CMK (cell line): Measurements from ENCODE around the gene FANCC.
A peak's percentile ranks its signal among the peaks of the same experiment; 100 is the strongest.

Experiments
- DNase-seq: peaks from one replicate; pipeline ENCODE4 v3.0.0-alpha.2; 2010; ENCODE audit warnings: low read depth

The FANCC gene, protein sequence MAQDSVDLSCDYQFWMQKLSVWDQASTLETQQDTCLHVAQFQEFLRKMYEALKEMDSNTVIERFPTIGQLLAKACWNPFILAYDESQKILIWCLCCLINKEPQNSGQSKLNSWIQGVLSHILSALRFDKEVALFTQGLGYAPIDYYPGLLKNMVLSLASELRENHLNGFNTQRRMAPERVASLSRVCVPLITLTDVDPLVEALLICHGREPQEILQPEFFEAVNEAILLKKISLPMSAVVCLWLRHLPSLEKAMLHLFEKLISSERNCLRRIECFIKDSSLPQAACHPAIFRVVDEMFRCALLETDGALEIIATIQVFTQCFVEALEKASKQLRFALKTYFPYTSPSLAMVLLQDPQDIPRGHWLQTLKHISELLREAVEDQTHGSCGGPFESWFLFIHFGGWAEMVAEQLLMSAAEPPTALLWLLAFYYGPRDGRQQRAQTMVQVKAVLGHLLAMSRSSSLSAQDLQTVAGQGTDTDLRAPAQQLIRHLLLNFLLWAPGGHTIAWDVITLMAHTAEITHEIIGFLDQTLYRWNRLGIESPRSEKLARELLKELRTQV

DNA sequence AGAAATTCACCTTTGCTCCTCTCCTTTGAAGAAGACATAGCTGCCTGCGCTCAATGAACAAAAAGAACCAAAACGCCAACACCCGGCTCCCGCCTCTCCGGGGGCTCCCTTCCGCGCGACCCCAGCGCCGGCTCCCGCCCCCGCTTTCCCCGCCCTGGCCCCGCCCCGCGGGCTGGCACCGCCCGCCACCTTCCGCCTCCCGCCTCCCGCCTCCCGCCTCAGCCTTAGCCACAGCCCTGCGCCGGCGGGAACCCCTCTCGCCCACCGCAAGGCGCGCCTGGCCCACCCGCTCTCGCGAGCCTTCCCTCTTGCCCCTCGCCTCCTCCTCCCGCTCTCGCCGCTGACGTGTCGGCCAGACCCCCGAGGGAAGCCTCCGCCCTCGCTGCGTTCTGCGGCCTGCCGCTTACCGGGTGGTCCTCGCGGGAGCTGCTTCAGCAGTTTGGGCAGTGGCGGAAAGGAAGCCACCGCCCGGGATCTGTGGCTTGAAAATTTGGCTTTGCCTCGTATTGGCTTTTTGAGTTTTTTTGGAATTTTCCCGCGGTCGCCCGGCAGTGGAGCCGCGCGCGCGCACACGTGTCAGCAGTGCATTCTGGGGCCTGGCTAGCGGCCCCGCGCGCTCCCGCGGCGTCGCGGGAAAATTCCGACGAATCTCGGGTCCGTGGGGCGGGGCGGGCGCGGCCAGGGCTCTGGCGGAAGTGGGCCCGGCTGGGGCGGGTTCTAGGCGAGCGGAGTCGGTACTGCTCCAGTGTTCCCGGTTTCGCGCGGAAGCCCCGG is at the start of gene FANCC:
FANCC (minus strand) TSS at position 591 of the 774 bp plus-strand sequence. CDS start 68,418 bp downstream, outside the sequence.
- peak; percentile 85 for DNase-seq

DNA sequence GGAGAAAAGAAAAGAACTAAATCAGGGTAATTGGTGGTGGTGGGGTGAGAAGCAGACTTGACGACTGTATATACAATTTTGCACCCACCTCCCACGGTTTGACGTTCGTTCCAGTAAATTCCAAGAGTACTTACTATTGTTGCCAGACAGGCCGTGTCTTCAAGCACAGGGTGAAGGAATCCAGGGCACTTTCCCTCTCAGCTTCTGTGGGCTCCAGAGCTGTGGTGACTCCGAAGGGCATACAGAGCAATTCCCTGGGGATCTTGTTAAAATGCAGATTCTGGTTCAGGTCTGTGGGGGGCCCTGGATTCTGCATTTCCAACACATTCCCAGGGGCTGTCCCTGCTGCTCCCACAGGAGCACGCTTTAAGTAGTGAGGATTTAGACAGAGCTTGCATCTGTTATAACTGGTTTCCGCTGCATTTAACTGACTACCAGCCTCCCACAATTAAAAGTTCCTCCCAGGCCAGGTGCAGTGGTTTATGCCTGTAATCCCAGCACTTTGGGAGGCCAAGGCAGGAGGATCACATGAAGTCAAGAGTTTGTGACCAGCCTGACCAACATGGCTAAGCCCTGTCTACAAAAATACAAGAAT is 49.3 kb upstream of the FANCC start:
- no peak for DNase-seq

DNA sequence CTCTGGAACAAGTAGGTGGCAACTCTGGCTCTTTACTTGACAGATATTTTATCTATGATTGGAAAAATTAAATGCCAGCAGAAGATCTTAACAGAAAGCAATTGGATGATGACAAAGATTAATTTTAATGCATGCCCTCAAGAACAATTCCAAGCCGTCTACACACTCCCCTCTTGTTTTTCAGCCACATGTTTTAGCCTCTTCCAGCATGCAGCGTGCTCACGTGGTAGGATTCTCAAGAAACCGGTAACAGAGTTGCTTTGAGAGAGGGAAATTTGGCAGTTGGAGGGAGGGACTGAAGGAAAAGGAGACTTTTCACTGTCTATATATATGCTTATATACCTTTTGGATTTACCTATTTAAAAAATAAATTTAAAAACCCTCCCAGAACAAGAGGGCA is 48.3 kb upstream of the FANCC start:
- no peak for DNase-seq

DNA sequence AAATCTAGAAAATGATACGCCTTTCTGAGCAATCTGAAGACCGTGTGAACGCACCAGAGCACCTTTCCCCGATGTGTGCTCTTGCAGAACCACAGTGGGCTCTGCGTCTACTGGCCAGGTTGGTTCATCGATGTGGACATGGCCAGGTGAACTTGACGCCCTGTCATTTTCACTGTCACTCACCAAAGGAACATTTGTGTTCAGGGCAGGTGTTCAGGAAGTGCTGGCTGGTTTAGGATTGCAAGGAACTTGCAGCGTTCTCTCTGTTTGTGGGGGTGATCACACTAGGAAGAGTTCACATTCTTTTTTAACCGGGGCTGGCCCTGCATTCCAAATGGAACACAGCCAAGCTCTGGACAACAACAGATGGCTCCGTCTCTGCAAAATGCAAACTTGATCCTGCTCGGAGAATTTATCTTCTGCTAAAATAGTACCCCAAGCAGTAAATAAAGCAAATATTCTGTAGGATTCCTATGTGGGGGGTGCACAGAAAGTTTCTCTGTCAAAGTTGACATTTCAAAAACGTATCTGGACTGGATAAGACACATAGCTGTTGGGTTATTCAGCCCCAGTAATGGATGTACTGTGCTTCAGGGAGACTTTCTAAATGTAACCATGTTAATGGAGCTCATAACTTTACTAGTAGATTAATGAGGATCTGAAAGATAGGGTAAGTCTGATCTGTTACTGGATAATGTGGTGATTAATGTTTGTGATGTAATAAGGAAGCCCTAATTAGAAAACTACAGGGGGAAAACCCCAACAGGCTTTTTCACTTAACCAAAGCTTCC is 45.7 kb upstream of the FANCC start:
- no peak for DNase-seq

DNA sequence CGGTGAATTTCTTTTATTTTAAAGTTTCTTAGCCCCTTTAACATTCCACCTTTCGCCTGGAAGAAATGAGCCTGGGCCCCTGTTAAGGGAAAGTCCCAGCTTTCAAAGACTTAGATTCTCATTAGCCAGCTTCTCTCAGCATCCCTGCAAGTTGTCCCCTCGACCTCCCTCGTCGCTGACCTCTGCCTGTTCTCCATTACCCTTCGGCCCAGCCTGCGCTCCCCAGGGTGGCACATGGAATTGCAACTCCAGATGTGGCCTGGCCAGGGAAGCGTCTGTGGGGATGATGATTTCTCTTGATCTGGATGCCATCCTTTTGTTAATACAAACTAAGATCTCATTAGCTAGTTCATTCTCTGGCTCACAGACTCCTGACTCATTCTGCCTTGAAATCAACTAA is 43.4 kb upstream of the FANCC start:
- DNase-seq, result no peak

DNA sequence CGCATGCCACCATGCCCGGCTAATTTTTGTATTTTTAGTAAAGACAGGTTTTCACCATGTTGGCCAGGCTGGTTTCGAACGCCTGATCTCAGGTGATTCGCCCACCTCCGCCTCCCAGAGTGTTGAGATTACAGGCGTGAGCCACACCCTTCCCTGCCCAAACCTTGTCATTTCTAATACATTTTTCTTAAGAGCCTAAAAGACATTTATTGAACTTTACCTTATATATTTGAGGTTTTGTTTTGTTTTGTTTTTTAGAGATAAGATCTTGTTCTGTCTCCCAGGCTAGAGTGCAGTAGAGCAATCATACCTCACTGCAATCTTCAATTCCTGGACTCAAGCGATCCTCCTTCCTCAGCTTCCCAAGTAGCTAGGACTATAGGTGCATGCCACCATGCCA is 39.8 kb upstream of the FANCC start:
- DNase-seq, result no peak

DNA sequence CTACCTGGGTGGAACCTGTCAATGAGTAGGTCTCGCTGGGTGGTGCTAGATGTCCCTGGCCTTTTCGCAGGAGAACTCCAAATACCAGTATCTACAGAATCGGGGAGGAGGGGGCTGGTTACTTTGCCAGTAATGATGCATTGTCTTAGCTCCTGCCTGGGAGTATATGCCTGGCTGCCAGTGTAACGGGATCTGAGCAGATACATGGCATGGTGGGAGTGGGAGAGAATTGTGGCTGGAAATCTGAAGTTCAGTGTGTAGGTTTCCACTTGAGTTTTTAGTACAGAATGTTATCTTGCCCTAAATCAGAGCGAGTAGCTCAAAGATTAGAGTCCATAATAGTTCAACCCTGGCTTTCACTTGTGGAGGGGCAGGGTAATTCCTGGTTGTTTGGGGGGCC is 38.0 kb upstream of the FANCC start:
- DNase-seq, result no peak

DNA sequence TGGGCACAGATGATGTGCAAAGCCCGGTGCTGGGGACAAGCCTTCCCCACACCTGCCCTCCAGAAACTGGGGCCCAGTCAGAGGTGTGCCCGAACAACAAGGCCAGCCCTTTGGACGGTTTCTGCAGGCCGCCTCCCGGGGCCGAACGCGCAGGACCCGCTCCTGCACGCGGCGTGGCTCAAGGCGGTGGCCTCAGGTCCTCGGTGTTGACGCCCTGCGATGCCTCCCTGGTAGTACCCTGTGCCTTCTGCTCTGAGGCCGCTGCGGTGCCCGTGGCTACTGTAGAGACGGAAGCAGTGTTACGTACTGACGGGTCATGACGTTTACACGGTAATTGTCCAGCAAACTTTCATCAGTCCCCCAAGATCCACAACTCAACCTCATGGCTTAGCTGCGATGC is 33.5 kb upstream of the FANCC start:
- no peak for DNase-seq

DNA sequence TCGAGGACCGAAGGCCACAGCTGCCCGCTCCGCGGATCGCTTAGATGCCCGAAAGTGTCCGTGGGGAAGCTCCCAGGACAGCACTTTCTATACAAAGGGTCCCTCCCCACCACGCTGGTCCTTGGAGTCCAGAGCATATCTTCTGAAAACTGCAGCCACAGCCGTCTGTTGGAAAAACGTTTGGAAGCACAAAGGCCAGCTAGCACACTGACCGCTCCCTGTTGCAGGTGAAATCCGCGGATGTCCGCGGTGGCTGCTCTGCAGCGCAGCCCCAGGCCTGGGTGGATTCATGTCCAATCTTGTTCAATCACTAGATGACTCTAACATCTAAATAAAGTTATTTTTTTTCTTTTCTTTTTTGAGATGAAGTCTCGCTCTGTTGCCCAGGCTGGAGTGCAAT is 32.8 kb upstream of the FANCC start:
- no peak for DNase-seq

DNA sequence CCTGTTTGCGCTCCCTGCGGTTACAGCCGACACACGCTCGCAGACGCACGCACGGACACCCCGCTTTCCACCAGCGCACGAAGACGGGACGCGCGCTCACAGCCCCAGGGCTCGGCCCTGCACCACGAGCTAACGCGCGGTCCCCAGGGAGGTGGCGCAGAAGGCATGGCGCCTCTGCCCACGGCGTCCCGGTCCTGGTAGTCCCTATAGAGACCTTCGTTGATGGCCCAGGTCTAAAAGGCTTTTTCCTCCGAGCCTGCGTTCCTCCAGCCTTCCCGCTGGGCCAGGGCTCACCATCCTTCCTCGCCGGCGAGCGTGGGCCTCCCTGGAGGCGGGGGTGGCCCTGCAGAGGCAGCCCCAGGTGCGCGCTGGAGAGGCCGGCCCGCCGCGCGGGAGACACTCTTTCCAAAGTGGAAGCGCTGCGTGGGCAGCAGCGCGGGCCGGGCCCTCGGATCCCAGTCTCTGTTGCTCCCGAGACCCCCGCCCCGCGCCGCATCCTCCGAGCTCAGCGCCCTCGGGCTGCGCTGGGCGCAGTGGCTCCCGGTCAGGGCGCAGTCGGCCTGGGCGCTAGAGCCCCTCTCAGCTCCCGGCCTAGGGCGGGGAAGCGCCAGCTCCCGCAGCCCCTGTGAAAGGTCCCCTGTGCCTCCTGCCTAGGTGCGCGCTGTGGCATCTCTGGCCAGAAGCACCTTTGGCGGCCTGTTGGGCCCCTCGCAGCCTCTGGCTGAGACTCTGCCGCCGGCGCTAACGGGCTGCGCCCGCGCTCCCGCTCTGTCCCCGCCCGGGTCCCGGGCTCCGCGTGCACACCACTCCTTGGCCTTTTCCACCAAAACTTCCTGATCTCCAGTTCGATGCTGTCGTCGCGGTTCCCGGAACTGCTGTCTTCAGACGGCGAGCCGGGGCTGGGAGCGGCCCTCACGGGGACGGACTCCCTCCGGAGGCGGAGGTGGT is 31.9 kb upstream of the FANCC start:
- DNase-seq, result no peak

DNA sequence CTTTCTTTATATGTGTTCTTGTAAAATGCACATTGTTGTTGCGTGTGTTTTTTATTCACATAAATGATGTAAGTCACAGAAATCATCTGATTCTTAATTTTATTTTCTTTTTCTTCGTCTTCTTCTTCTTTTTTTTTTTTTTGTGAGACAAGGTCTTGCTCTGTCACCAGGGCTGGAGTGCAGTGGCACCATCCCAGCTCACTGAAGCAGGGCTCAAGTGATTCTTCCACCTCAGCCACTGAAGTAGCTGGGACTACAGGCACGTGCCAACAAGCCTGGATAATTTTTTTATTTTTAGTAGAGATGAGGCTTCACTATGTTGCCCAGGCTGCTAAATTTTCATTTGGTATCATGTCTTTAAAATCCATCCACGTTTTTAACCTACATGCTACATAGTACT is 28.5 kb upstream of the FANCC start:
- no peak for DNase-seq

DNA sequence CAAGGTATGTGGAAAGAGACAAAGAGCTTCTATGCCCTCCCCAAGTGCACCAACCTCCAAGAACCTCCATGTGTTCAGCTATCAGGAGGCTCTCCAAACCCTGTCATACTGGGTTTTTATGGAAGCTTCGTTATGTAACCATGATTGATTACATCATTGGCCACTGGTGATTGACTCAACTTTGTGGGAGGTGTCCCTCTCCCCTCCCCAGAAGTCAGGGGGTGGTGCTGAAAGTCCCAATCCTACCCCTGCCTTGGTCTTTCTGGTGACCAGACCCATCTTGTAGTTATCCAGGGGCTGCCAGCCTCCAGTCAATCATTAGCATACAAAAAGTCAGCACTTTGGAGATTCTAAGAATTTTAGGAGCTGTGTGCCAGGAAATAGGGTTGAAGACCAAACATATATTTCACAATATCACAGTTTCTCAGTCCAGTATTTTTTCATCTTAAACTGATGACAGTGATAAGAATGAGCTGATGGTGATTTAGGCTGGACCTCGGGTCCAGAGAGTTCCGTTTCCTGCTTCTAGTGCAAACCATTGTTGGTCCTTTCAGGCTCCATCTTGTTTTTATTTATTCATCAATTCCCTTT is 27.3 kb upstream of the FANCC start:
- no peak for DNase-seq

DNA sequence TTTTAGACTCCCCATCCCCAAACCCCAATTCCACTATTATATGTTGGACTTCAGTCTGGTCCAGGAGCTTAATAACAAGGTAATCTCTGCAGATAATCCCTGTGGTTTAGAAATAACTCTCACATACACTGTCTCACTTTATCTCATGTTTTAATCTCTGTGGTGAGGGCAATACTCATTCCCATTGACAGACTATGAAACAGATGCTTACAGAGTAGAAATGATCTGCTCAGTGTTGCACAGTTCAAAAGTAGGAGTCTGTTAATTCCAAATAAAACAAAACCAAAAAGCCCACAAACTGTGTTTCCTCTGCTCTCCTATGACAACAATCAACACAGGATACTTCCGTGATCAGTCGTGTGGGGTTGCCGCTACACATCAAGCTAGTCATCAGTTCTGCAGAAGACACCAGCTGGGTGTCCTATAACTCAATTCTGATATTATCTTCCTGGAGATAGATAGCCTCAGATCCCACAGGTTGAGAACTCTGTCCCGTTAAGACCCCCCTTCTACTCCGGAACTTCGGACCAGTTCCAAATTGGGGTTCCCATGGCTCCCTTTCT is 26.3 kb upstream of the FANCC start:
- no peak for DNase-seq

DNA sequence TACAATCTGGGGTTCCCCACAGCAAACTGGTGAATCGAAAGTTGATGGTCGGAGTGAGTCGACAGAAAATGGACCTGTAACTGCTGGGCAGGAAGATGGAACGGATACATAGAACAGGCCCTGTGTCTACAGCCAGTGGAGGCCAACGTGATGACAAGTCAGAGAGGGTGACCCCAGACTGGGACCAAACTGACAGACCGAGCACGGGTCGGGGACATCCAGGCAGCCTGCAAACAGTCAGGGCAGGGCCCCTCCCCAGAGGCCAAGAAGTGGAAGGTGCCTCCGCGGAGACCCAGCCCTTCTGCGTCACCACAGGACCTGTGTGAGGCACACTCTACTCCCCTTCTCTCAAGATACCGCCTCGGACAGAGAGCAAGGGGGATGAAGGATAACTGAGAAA is 25.1 kb upstream of the FANCC start:
- no peak for DNase-seq

DNA sequence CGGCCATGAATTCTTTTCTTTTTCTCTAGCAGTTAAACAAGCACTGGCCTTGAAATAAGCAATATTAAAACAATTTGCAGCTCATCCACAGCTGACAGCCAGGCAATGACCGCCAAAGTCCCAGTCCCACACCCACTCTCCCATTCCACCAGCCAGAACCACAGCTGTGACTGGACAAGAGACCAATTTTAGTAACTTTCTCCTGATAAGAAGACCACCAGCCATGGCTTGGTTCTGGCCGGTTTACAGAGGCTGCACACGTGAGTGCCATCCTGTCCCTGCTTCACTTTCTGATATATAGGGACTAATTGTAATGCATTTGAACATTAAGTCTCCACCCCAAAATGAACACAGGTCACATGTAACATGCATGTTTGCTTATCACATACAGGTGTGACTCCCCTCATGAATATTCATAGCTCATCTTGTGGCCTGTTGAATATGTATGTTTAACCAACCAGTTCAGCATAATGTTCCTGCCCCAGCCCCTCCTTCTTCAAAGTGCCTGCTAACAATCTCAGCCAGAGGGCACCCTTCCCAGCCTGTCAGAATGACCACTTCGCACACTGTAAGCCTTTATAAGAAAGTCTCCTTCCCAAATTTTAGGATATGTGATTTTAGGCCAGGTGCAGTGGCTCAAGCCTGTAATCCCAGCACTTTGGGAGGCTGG is 23.9 kb upstream of the FANCC start:
- DNase-seq, result no peak

DNA sequence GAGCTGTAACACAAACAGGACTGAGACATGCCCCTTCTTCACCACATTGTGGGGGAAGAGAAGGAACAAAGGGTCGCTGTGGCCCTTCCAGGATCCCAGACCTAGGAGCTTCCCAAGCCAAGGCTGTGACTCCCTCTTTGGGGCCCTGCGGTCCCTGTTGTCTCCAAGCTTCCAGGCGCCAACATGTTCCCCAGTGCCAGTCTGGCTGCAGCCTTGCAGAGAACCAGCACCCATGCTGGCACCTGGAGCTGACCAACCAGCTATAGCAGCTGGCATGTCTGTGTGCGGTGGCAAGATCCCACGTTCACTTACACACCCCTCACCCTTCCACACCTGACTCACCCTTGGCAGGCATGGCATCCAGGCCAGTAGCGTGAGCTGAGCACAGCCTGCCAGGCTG is 20.7 kb upstream of the FANCC start:
- DNase-seq, result no peak

DNA sequence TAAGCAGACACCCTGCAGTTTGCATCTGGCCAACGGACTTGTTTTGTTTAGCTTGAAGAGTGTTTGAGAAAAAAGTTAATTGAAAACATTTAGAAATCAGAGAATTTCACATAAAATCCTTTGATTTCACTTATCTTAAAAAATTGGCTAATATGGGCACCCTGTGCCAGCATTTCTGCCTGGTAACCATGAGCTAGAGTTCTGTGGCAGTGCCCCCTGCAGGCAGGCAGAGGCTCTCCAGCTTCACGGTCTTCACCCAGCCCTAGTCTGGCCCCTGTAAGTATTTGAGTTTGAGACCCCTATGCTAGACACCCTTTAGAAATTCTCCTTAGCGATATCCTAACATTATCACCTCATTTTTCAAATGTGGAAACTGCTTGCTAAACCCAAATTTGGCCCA is 18.8 kb upstream of the FANCC start:
- no peak for DNase-seq

DNA sequence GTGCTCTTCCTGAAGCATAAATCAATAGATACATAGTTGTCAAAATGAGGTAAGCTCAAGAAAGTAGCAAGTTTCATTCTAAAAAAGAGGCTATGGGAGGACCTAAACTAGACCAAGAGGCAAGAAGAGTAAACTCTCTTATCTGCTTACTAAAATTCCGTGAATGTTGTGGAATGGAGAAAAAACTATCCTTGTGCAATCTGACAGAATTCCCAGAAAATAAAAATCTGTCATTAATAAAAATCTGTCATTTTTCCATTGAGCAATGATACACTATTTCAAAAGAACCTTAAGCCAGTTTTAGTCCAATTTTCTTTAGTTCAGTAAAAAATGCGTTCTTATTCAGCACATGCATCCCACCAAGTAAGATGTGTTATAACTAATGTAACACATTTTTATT is 15.9 kb upstream of the FANCC start:
- no peak for DNase-seq

DNA sequence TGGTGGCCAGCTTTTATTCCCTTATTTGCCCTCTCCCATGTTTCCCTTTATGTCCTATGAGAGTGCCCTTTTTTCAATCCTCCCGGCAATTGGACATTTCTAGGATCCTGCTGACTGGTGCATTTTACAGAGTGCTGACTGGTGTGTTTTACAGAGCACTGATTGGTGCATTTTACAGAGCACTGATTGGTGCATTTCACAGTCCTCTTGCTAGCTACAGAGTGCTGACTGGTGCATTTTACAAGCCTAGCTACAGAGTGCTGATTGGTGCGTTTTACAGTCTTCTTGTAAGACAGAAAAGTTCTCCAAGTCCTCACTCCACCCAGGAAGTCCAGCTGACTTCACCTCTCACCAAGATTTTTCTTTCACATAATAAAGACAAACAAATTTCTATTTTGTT is 15.4 kb upstream of the FANCC start:
- DNase-seq, result no peak
